ENCODE results near the gene ACTN4.

Gene ACTN4

GRCh38 chr19:38774181-38774950 lies 126.9 kb downstream of the ACTN4 start:
- no peak for DNase-seq

- DNase-seq: no peak
Measured at GRCh38 chr19:38778733-38779132, 131.3 kb downstream of the ACTN4 start.

GRCh38 chr19:38780443-38780842 lies 133.0 kb downstream of the ACTN4 start:
- DNase-seq: no peak

DNA sequence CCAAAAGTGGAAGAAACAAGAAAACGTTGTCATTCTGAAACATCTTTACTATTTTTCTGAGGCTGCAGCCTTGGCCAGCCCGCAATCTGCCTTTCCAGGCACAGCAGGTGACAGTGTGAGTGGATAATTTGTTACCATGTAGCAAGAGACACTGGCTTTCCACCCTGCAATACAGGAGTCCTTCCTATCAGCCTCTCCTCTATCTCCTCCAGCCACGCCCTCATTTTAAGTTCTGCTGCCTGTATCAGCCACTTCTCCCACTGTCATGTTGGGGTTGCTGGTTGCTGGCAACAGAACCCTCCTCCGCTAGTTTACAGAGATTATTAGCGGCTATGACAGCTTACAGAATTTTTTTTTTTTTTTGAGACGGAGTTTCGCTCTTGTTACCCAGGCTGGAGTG lies 133.6 kb downstream of the ACTN4 start:
- no peak for DNase-seq
